Ectodermal cell (in vitro differentiated cells): ENCODE data around the gene SEPTIN5. TPM values are rescaled to one million over a fixed set of nuclear protein-coding genes. Genes with fewer than 3 reads are reported as not detected.

Experiments
- H3K27ac ChIP-seq: 2 replicates; pipeline ENCODE4 v1.7.0; 2013; ENCODE audit warnings: mild to moderate bottlenecking, low read depth, low read length; ENCODE audit not compliant: insufficient read depth, poor library complexity, severe bottlenecking
- H3K27me3 ChIP-seq: 2 replicates; pipeline ENCODE4 v1.7.0; 2013; ENCODE audit warnings: mild to moderate bottlenecking, low read length; ENCODE audit not compliant: insufficient read depth, control insufficient read depth, poor library complexity, severe bottlenecking
- H3K36me3 ChIP-seq: one replicate; pipeline ENCODE4 v1.7.0; 2013; ENCODE audit warnings: low read length; ENCODE audit not compliant: control insufficient read depth, insufficient read depth
- H3K4me1 ChIP-seq: one replicate; pipeline ENCODE4 v1.7.0; 2013; ENCODE audit warnings: low read length; ENCODE audit not compliant: control insufficient read depth, insufficient read depth
- H3K4me3 ChIP-seq: 2 replicates; pipeline ENCODE4 v1.7.0; 2013; ENCODE audit warnings: low read depth, low read length, control low read depth; ENCODE audit not compliant: insufficient read depth
- H3K9me3 ChIP-seq: 2 replicates; pipeline ENCODE4 v1.7.0; 2013; ENCODE audit warnings: mild to moderate bottlenecking, low read length, moderate library complexity; ENCODE audit not compliant: control insufficient read depth
- WGBS, 2 experiments: methylation state at CpG; one replicate each; pipeline ENCODE4 v1.1.7; 2013; ENCODE audit warnings: missing lambda C conversion rate in 2 of 2; 5-methylcytosine and 5-hydroxymethylcytosine counted together
- polyA plus RNA-seq, 4 experiments: library from polyadenylated mRNA; stranded (reverse); fragments of 50-300 nt; gene quantifications; one replicate each; pipeline ENCODE4 v1.2.3, GENCODE V29; 2013

The SEPTIN5 gene
- polyA plus RNA-seq (2013, experiment 1 of 4) = 12.6 TPM
- polyA plus RNA-seq (2013, experiment 2 of 4) = 10.0 TPM
- polyA plus RNA-seq (2013, experiment 3 of 4) = 11.1 TPM
- polyA plus RNA-seq (2013, experiment 4 of 4) = 12.4 TPM

DNA sequence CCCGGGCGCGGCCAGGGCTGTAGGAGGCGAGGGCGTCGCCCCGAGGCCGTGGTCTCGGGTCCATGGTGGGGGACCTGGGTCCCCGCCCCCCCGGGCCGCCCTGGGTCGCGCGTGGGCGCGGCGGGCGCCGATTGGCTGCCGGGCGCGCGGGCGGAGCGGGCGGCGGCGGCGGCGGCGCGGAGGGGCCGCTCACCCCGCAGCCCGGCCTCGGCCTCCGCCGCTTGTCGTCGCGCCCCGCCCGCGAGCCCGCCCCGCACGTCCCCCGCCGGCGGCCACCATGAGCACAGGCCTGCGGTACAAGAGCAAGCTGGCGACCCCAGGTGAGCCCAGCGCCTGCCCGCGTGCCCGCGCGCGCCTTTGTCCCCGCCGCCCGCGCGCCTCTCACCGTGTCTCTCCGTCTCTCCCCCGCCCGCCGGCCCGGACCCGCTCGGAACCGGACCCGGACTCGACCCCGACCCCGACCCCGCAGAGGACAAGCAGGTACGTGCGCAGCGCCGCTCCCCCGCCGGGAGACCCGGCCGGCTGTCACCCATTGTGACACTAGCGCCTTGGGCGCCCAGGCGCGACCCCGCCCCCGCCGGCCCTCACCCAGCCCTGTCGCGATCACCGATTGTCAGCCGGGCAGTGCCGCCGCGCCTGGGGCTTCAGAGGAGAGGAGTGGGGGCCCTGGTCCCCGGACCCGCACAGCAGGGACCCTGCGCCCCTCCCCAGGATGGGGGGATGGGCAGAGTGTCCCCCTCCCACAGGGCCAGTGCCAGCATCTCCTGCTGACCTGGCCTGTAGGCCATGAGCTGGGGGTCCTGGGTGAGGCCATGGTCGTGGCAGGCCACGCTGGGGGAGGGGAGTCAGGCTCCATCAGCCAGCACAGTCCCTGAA lies at the start of gene SEPTIN5:
TSS of gene SEPTIN5 (plus strand) at position 192 of the 876 bp plus-strand sequence. CDS start at position 278, 86 bp downstream.
- Histone ChIP-seq H3K4me1 (no peaks in the 10 kb centered on the region), H3K36me3 (no peaks in the 10 kb centered on the region), H3K27ac (no peak within 1 kb of the TSS), H3K27me3 (peaks cover 68% of the 10 kb centered on the region), H3K4me3 (peak within 1 kb of the TSS; percentile 55), H3K9me3 (no peaks in the 10 kb centered on the region)
- WGBS, 2 experiments = 3% methylated on average over 106 of the region's 106 CpGs

DNA sequence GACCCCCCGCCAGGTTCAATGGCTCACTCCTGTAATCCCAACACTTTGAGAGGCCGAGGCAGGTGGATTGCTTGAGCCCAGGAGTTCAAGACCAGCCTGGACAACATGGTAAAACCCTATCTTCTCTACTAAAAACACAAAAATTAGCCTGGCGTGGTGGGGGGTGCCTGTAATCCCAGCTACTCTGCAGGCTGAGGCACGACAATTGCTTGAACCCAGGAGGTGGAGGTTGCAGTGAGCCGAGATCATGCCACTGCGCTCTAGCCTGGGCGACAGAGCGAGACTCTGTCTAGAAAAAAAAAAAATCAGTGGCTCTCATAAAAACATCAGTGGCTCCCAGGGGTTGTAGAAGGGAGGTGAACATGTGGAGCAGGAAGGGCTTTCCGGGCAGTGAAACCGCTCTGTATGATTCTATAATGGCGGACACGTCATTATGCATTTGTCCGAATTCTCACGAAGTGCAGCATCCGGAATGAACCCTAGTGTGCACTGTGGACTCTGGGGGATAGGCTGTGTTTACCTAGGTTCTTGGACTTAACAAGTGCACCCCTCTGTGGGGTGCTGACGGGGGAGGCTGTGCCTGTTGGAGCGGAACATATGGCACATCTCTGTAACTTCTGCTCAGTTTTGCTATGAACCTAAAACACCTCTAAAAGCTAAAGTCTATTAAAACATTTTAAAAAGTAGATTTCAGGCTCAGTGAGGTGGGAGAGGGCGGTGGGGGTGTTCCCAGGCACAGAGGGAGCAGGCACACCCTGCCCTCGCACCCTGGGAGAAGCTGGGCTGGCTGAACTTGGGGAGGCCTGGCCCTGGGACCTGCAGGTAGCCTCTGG lies 49.1 kb upstream of the SEPTIN5 start:
- Histone ChIP-seq H3K4me1 (peaks cover 16% of the 10 kb centered on the region), H3K9me3 (no peaks in the 10 kb centered on the region), H3K36me3 (no peaks in the 10 kb centered on the region), H3K4me3 (no peak overlapping the region), H3K27me3 (no peaks in the 10 kb centered on the region), H3K27ac (no peak overlapping the region)
- WGBS, 2 experiments = 93 to 94% methylated on average over 19 of the region's 19 CpGs

DNA sequence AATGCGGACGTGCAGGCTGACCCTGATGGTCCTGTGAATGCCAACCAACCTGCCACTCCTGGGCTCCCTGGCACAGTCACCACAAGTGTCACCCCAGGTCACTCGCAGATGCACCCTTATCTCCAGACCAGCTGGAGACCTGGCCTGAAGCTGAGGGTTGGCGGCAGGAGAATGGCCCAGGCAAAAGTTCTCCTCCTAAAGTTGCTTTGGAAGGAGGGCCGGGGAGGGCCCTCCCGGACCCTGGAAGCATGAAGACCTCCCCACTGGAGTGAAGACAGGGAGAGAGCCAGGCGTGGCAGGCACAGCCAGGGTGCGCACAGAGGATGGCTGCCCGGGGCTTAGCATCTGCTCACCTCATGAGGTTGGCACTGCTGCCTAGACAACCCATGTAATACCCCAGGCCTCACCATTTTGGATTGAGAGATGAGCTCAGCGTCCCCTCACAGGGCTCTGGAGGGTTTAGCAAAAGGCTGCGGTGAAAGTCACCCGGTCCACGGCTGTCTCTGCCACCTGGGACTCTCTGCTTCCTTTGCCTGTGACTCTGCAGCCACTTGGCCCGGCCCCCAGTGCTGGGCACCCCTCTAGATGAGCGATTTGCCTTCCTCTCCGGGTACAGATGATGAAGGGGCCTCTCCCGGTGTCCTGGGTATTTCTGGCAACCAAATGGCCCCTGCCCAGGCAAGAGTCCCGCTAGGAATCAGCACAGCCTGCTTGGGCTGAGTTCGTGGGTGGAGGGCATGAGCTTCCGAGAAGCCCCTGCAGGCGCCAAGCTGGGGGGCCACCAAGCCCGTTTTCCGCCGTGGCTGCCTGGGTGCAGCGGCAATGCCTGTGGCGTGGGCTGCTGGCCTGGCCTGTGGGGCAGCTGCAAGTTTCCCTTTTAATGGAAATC lies 48.3 kb upstream of the SEPTIN5 start:
- H3K27me3 ChIP-seq = no peaks in the 10 kb centered on the region
- no peak overlapping the region for H3K27ac ChIP-seq
- 93% methylated on average over 26 of the region's 26 CpGs for WGBS, 2 experiments
- H3K36me3 ChIP-seq = no peaks in the 10 kb centered on the region
- H3K9me3 ChIP-seq = no peaks in the 10 kb centered on the region
- H3K4me1 ChIP-seq = peaks cover 16% of the 10 kb centered on the region
- H3K4me3 ChIP-seq = no peak overlapping the region

DNA sequence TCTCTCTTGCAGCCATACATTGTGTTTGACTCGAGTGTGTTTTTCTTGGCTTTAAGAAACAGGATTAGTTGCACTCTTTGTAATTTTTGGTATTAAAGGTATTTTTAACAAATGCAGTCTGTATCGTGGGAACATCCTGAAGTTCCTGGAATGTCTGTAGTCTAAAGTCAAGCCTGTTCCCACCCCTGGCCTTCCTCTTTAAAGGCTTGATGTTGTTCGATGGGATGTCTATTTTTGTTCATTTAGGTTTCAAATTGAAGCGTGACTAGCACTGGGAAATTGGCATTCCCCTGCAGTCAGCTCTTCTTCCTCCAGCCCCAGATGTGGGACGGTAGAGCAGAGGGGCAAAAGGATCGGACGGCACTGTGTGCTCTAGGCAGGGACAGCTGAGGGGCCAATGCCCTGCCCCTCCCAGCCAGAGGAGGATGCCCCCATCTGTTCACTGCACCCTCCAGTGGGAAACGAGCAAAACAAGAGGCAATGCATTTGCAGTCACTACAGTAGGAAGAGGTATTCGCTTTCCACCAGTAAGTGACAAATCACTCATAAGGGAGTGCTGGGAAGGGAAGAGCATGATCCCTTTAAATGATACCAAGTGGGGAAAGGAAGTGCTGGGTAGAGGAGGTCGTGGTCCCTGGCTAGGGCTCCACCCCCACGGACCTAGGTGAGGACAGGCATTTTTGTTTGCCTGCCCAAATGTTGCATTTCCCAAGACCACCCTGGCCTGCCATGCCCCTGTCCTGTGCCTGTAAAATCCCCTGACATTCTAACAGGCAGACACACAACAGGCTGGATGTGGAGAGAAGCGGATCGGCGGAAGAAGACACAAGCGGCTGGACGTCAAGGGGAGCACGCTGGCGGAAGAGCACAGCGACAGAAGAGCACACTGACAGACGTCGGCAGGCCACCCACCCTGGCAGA lies 47.4 kb upstream of the SEPTIN5 start:
- peaks cover 16% of the 10 kb centered on the region for H3K4me1 ChIP-seq
- H3K4me3 ChIP-seq = no peak overlapping the region
- no peaks in the 10 kb centered on the region for H3K9me3 ChIP-seq
- 83 to 84% methylated on average over 21 of the region's 21 CpGs for WGBS, 2 experiments
- no peak overlapping the region for H3K27ac ChIP-seq
- H3K27me3 ChIP-seq = no peaks in the 10 kb centered on the region
- H3K36me3 ChIP-seq = no peaks in the 10 kb centered on the region

DNA sequence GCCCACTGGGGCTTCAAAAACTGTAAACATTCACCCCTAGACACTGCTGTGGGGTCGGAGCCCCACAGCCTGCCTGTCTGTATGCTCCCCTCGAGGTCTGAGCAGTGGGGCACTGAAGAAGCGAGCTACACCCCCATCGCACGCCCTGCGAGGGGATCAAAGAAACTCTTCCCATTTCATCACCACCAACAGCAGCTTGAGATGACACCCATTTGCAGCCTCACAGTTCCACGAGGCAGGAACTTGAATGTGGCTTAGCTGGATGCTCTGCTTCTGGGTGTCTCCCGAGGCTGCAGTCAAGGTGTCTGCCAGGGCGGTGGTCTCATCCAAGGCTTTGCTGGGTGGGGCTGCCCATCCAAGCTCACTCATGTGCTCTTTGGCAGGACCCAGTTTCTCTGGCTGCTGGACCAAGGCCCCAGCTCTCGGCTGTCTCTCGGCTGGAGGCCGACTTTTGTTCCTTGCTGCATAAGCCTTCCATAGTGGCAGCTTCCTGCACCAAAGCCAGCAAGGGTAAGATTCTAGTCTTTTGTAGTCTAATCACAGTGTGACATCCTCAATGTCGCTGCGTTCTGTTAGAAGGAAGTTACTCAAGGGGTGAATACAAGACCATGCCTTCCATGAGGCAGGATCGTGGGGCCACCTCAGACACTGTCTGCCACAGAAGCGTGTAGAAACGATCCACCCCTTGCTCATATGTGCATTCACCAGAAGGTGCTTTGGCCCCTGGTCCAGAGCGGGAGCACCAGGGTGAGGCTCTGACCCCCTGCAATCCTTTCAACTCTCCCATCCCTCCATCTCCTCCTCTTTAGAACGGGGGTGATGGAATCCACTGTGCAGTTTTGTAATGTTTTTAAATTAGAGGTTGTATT lies 46.2 kb upstream of the SEPTIN5 start:
- 88 to 90% methylated on average over 19 of the region's 19 CpGs for WGBS, 2 experiments
- H3K27ac ChIP-seq = no peak overlapping the region

DNA sequence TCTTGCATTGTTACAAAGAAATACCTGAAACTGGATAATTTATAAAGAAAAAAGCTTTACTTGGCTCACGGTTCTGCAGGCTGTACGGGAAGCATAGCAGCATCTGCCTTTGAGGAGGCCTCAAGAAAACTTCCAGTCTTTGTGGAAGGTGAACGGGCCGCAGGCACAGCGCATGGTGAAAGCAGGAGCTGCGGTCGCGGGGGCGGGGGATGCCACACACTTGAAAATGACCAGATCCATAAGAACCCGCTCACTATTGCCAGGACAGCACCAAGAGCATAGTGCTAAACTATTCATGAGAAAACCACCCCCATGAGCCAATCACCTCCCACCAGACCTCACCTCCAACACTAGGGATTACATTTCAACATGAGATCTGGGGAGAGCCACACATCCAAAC lies 45.6 kb upstream of the SEPTIN5 start:
- H3K4me3 ChIP-seq = no peak overlapping the region
- peaks cover 15% of the 10 kb centered on the region for H3K4me1 ChIP-seq
- WGBS, 2 experiments = 93 to 94% methylated on average over 10 of the region's 10 CpGs
- no peaks in the 10 kb centered on the region for H3K36me3 ChIP-seq
- no peak overlapping the region for H3K27ac ChIP-seq
- H3K9me3 ChIP-seq = no peaks in the 10 kb centered on the region
- no peaks in the 10 kb centered on the region for H3K27me3 ChIP-seq

More for the DNA sequence above, 46.2 kb upstream of the SEPTIN5 start:
- Histone ChIP-seq H3K9me3 (no peaks in the 10 kb centered on the region), H3K4me1 (peaks cover 16% of the 10 kb centered on the region), H3K27me3 (no peaks in the 10 kb centered on the region), H3K4me3 (no peak overlapping the region), H3K36me3 (no peaks in the 10 kb centered on the region)

DNA sequence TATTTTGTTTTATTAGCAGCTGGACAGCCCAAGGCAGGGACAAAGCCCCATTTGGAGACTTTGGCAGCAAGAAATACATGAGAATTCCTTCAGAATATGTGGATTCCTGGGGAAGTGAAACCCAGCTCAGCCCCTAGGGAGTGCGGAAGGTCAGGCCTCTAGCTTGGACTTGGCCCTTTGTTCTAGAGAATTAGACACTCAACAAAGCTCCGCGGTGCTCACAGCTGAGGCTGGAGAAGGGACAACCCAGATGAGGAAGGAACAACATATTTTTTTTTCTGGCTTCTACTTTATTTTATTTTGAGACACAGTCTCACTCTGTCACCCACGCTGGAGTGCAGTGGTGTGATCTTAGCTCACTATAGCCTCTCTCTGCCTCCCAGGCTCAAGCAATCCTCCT lies 44.7 kb upstream of the SEPTIN5 start:
- H3K4me1 ChIP-seq = peaks cover 8% of the 10 kb centered on the region
- H3K36me3 ChIP-seq = no peaks in the 10 kb centered on the region
- H3K27me3 ChIP-seq = no peaks in the 10 kb centered on the region
- 82 to 89% methylated on average over 4 of the region's 4 CpGs for WGBS, 2 experiments
- no peaks in the 10 kb centered on the region for H3K9me3 ChIP-seq
- H3K27ac ChIP-seq = no peak overlapping the region
- H3K4me3 ChIP-seq = no peak overlapping the region

DNA sequence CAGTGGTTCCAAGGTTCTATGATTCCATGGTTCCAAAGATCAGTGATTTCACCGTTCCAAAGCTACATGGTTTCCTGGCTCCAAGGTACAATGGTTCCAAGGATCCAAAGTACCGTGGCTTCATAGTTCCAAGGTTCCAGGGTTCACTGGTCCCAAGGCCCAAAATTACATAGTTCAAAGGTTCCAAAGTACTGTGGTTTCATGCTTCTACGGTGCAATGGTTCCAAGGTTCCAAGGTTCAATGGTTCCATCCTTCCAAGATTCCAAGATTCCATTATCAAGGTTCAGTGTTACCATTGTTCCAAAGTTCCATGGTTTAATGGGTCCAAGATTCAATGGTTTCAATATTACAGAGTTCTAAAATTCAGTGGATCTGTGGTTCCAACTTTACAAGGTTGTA lies 43.0 kb upstream of the SEPTIN5 start:
- Histone ChIP-seq H3K27ac (no peak overlapping the region), H3K4me3 (no peak overlapping the region), H3K4me1 (peaks cover 7% of the 10 kb centered on the region), H3K36me3 (no peaks in the 10 kb centered on the region), H3K9me3 (no peaks in the 10 kb centered on the region), H3K27me3 (no peaks in the 10 kb centered on the region)
- 89 to 94% methylated on average over 3 of the region's 3 CpGs for WGBS, 2 experiments
